ENCODE results near the gene DUOXA1. TPM values are rescaled to one million over a fixed set of nuclear protein-coding genes. Genes with fewer than 3 reads are reported as not detected.
"Not testable (repeated sequence)": the region's sequence is repeated elsewhere in the genome, so short reads cannot be mapped to it uniquely, and the experiment has no call there.

Gene DUOXA1
- total and polyA plus RNA-seq, 2 donors (not counting 1 experiment from before 2014, with no cell fraction given) = not detected

GRCh38 chr15:45079628-45080246, 49.9 kb downstream of the DUOXA1 start:
- H3K4me1 ChIP-seq (ENCODE audit: control insufficient read depth, extremely low read depth, insufficient read depth, low read length); H4K20me1 ChIP-seq (ENCODE audit: control insufficient read depth, extremely low read depth, insufficient read depth, low read length); H3K4me3 ChIP-seq (replicated peaks in 1 of 4; ENCODE audit: control extremely low read depth in 1 of 4, insufficient read depth in 1 of 4, low read depth in 3 of 4, low read length in 4 of 4); DNase-seq (ENCODE audit: low read depth in 2 of 2); H3K79me2 ChIP-seq (ENCODE audit: control insufficient read depth, insufficient read depth, low read length); H3K27me3 ChIP-seq (ENCODE audit: control insufficient read depth, insufficient read depth, low read length); H3K27ac ChIP-seq (ENCODE audit: insufficient read depth, low read length); H3K9ac ChIP-seq (ENCODE audit: insufficient read depth, low read length); H3K9me3 ChIP-seq (ENCODE audit: control insufficient read depth, insufficient read depth, low read depth, low read length); H3K36me3 ChIP-seq (ENCODE audit: control insufficient read depth, insufficient read depth, low read length); H3K4me2 ChIP-seq (ENCODE audit: extremely low read depth, insufficient read depth, low read length); H2AFZ ChIP-seq (ENCODE audit: low read length): not testable (repeated sequence)

DNA sequence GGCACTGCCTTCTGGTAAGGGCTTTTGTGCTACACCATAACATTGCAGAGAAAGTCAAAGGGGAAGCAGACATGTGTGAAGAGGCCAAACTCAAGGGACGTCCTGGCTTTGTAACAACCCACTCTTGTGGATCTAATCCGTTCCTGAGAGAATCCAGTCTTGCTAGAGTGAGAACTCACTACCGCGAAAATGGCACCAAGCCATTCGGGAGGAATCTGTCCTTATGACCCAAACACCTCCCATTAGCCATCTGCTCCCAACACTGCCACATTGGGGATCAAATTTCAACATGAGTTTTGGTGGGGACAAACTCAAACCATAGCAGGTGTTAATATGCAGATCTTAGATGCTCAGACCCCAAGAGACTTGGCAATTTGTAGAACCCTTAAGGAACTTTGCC, 50.5 kb downstream of the DUOXA1 start:
- not testable (repeated sequence) for H2AFZ ChIP-seq (ENCODE audit: low read length); H3K36me3 ChIP-seq (ENCODE audit: control insufficient read depth, insufficient read depth, low read length); H3K4me3 ChIP-seq (replicated peaks in 1 of 4; ENCODE audit: control extremely low read depth in 1 of 4, insufficient read depth in 1 of 4, low read depth in 3 of 4, low read length in 4 of 4); H3K9ac ChIP-seq (ENCODE audit: insufficient read depth, low read length); H3K79me2 ChIP-seq (ENCODE audit: control insufficient read depth, insufficient read depth, low read length); H3K4me1 ChIP-seq (ENCODE audit: control insufficient read depth, extremely low read depth, insufficient read depth, low read length); DNase-seq (ENCODE audit: low read depth in 2 of 2); H3K9me3 ChIP-seq (ENCODE audit: control insufficient read depth, insufficient read depth, low read depth, low read length); H3K4me2 ChIP-seq (ENCODE audit: extremely low read depth, insufficient read depth, low read length); H3K27me3 ChIP-seq (ENCODE audit: control insufficient read depth, insufficient read depth, low read length); H4K20me1 ChIP-seq (ENCODE audit: control insufficient read depth, extremely low read depth, insufficient read depth, low read length); H3K27ac ChIP-seq (ENCODE audit: insufficient read depth, low read length)

DNA sequence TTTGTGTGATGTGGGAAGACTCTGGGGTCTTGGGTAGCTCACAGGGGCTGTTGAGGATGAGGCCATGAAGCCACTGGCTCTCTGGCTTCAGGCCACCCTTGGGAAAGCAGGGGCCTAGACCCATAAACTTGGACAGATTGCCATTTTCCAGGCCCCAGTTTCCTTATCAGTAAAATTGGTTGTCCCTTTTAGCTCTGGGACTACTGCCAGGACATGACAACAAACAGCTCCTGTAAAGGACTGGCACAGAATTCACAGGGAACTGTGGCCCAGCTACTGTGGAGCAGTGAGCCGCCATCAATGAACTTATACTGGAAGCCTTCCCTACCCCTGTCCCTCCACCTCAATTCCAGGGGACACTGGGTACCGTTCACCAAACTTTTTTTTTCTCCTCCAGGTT, 52.3 kb downstream of the DUOXA1 start:
- H3K36me3 ChIP-seq (ENCODE audit: control insufficient read depth, insufficient read depth, low read length); H3K9me3 ChIP-seq (ENCODE audit: control insufficient read depth, insufficient read depth, low read depth, low read length); H3K27me3 ChIP-seq (ENCODE audit: control insufficient read depth, insufficient read depth, low read length); H2AFZ ChIP-seq (ENCODE audit: low read length); DNase-seq (ENCODE audit: low read depth in 2 of 2); H3K27ac ChIP-seq (ENCODE audit: insufficient read depth, low read length); H3K4me2 ChIP-seq (ENCODE audit: extremely low read depth, insufficient read depth, low read length); H3K4me1 ChIP-seq (ENCODE audit: control insufficient read depth, extremely low read depth, insufficient read depth, low read length); H4K20me1 ChIP-seq (ENCODE audit: control insufficient read depth, extremely low read depth, insufficient read depth, low read length); H3K79me2 ChIP-seq (ENCODE audit: control insufficient read depth, insufficient read depth, low read length); H3K4me3 ChIP-seq (replicated peaks in 1 of 4; ENCODE audit: control extremely low read depth in 1 of 4, insufficient read depth in 1 of 4, low read depth in 3 of 4, low read length in 4 of 4); H3K9ac ChIP-seq (ENCODE audit: insufficient read depth, low read length): not testable (repeated sequence)

- not testable (repeated sequence) for DNase-seq (ENCODE audit: low read depth in 2 of 2); H3K27ac ChIP-seq (ENCODE audit: insufficient read depth, low read length); H3K9me3 ChIP-seq (ENCODE audit: control insufficient read depth, insufficient read depth, low read depth, low read length); H3K27me3 ChIP-seq (ENCODE audit: control insufficient read depth, insufficient read depth, low read length); H2AFZ ChIP-seq (ENCODE audit: low read length); H3K4me3 ChIP-seq (replicated peaks in 1 of 4; ENCODE audit: control extremely low read depth in 1 of 4, insufficient read depth in 1 of 4, low read depth in 3 of 4, low read length in 4 of 4); H3K9ac ChIP-seq (ENCODE audit: insufficient read depth, low read length); H4K20me1 ChIP-seq (ENCODE audit: control insufficient read depth, extremely low read depth, insufficient read depth, low read length); H3K4me2 ChIP-seq (ENCODE audit: extremely low read depth, insufficient read depth, low read length); H3K4me1 ChIP-seq (ENCODE audit: control insufficient read depth, extremely low read depth, insufficient read depth, low read length); H3K36me3 ChIP-seq (ENCODE audit: control insufficient read depth, insufficient read depth, low read length); H3K79me2 ChIP-seq (ENCODE audit: control insufficient read depth, insufficient read depth, low read length)
These were observed 54.0 kb downstream of the DUOXA1 start for GRCh38 chr15:45075440-45076320.

- H3K9ac ChIP-seq (ENCODE audit: insufficient read depth, low read length); H3K4me2 ChIP-seq (ENCODE audit: extremely low read depth, insufficient read depth, low read length); H3K36me3 ChIP-seq (ENCODE audit: control insufficient read depth, insufficient read depth, low read length); H3K9me3 ChIP-seq (ENCODE audit: control insufficient read depth, insufficient read depth, low read depth, low read length); H3K4me3 ChIP-seq (replicated peaks in 1 of 4; ENCODE audit: control extremely low read depth in 1 of 4, insufficient read depth in 1 of 4, low read depth in 3 of 4, low read length in 4 of 4); H4K20me1 ChIP-seq (ENCODE audit: control insufficient read depth, extremely low read depth, insufficient read depth, low read length); H3K27ac ChIP-seq (ENCODE audit: insufficient read depth, low read length); H3K4me1 ChIP-seq (ENCODE audit: control insufficient read depth, extremely low read depth, insufficient read depth, low read length); H3K27me3 ChIP-seq (ENCODE audit: control insufficient read depth, insufficient read depth, low read length); H3K79me2 ChIP-seq (ENCODE audit: control insufficient read depth, insufficient read depth, low read length); H2AFZ ChIP-seq (ENCODE audit: low read length); DNase-seq (ENCODE audit: low read depth in 2 of 2): not testable (repeated sequence)
These were observed 56.1 kb downstream of the DUOXA1 start for GRCh38 chr15:45073602-45074001.

- not testable (repeated sequence) for H3K4me2 ChIP-seq (ENCODE audit: extremely low read depth, insufficient read depth, low read length); H3K27ac ChIP-seq (ENCODE audit: insufficient read depth, low read length); H2AFZ ChIP-seq (ENCODE audit: low read length); H4K20me1 ChIP-seq (ENCODE audit: control insufficient read depth, extremely low read depth, insufficient read depth, low read length); H3K4me1 ChIP-seq (ENCODE audit: control insufficient read depth, extremely low read depth, insufficient read depth, low read length); H3K36me3 ChIP-seq (ENCODE audit: control insufficient read depth, insufficient read depth, low read length); H3K9ac ChIP-seq (ENCODE audit: insufficient read depth, low read length); H3K27me3 ChIP-seq (ENCODE audit: control insufficient read depth, insufficient read depth, low read length); DNase-seq (ENCODE audit: low read depth in 2 of 2); H3K4me3 ChIP-seq (replicated peaks in 1 of 4; ENCODE audit: control extremely low read depth in 1 of 4, insufficient read depth in 1 of 4, low read depth in 3 of 4, low read length in 4 of 4); H3K9me3 ChIP-seq (ENCODE audit: control insufficient read depth, insufficient read depth, low read depth, low read length); H3K79me2 ChIP-seq (ENCODE audit: control insufficient read depth, insufficient read depth, low read length)
These were observed 59.7 kb downstream of the DUOXA1 start for GRCh38 chr15:45069942-45070360.
